K562 (cell line): ENCODE measurements around the gene ANKRD13B. TPM values are rescaled to one million over a fixed set of nuclear protein-coding genes. Genes with fewer than 3 reads are reported as not detected.

ENCODE experiments used
- ATAC-seq: fragments of 200-7000 bp; cut with Tn5 transposase; 3 replicates; pipeline ENCODE4 v1.9.1; 2020; ENCODE audit warnings: moderate library complexity
- BruUV-seq: library from RNA; stranded (reverse); fragments of 400-500 nt; replicated peaks from 2 replicates; lab custom pipeline; 2021; lab: Mats Ljungman, UMichigan
- CTCF ChIA-PET: fragments of 300-600 bp; formaldehyde crosslinking; extraction: SDS; loops from one replicate; lab custom pipeline; 2021; ENCODE audit warnings: low intra/inter-chr PET ratio; lab: Yijun Ruan, JAX
- POLR2A ChIA-PET: fragments of 300-600, 350-650 bp; sonication (Branson Sonifier 250); formaldehyde crosslinking; extraction: SDS; loops from one replicate; lab custom pipeline; 2021; ENCODE audit warnings: antibody characterized with exemption, inconsistent platforms; lab: Yijun Ruan, JAX
- DNase-seq, 4 experiments: peaks; one replicate each; pipeline versions ENCODE4 v3.0.0 to v3.0.0-alpha.2; 2011 to 2018; ENCODE audit warnings: low spot score in 3 of 4, mixed read lengths in 3 of 4; ENCODE audit errors: extremely low read depth in 1 of 4
- FAIRE-seq: peaks from 2 replicates; lab custom pipeline; 2011; peaks lifted over from hg19 to GRCh38; lab: Jason Lieb, UNC
- H2AFZ ChIP-seq: 2 replicates; pipeline ENCODE4 v1.6.0; 2011; ENCODE audit warnings: low read depth, low read length, control low read depth, inconsistent platforms
- H3K27ac ChIP-seq: fragments of 200-600 bp; 3 replicates; pipeline ENCODE4 v1.8.0; 2011; ENCODE audit warnings: low read depth, mild to moderate bottlenecking, control low read depth, inconsistent platforms, low read length, moderate library complexity, mixed read lengths; ENCODE audit errors: extremely low read depth
- H3K27me3 ChIP-seq, 2 experiments: fragments of 300-600 bp in 1 of 2; 2 replicates in 1 of 2; 3 replicates in 1 of 2; pipeline versions ENCODE4 v1.6.0 to v1.8.0; 2011; ENCODE audit warnings: inconsistent platforms in 2 of 2, low read length in 2 of 2, mild to moderate bottlenecking in 1 of 2, mixed read lengths in 1 of 2, moderate library complexity in 1 of 2; ENCODE audit not compliant: control insufficient read depth in 2 of 2, insufficient read depth in 2 of 2
- H3K36me3 ChIP-seq: fragments of 300-600 bp; 3 replicates; pipeline ENCODE4 v1.8.0; 2011; ENCODE audit warnings: mild to moderate bottlenecking, low read length, inconsistent platforms; ENCODE audit not compliant: control insufficient read depth, insufficient read depth
- H3K4me1 ChIP-seq, 2 experiments: fragments of 200-600 bp in 1 of 2; replicated peaks in 1 of 2; 2 replicates in 1 of 2; 3 replicates in 1 of 2; pipeline versions ENCODE4 v1.5.1 to v1.8.0; 2011; ENCODE audit warnings: inconsistent platforms in 2 of 2, low read length in 2 of 2, mild to moderate bottlenecking in 1 of 2, mixed read lengths in 1 of 2, moderate library complexity in 1 of 2; ENCODE audit not compliant: control insufficient read depth in 2 of 2, insufficient read depth in 2 of 2
- H3K4me2 ChIP-seq: 2 replicates; pipeline ENCODE4 v1.6.1; 2011; ENCODE audit warnings: low read length, control low read depth, inconsistent platforms, mixed read lengths; ENCODE audit not compliant: insufficient read depth
- H3K4me3 ChIP-seq: fragments of 200-600 bp; sonication (generic), shearing (Covaris generic); 2 replicates; pipeline ENCODE4 v1.5.1; 2016; ENCODE audit warnings: control low read depth, inconsistent platforms
- H3K79me2 ChIP-seq: fragments of 200-600 bp; 3 replicates; pipeline ENCODE4 v1.8.0; 2011; ENCODE audit warnings: low read length, inconsistent platforms; ENCODE audit not compliant: control insufficient read depth, insufficient read depth
- H3K9ac ChIP-seq, 2 experiments: 2 replicates each; pipeline versions ENCODE4 v1.6.0 to v1.6.1; 2011; ENCODE audit warnings: low read depth in 2 of 2, low read length in 2 of 2, control low read depth in 1 of 2, inconsistent platforms in 1 of 2, mild to moderate bottlenecking in 1 of 2, mixed read lengths in 1 of 2; ENCODE audit not compliant: insufficient read depth in 1 of 2
- H3K9me1 ChIP-seq: one replicate; pipeline ENCODE4 v1.6.0; 2011; ENCODE audit warnings: inconsistent platforms, mild to moderate bottlenecking, low read length, moderate library complexity; ENCODE audit not compliant: control insufficient read depth, insufficient read depth
- H3K9me3 ChIP-seq: replicated peaks from 2 replicates; pipeline ENCODE4 v1.5.1; 2011; ENCODE audit warnings: low read depth, low read length, inconsistent platforms; ENCODE audit not compliant: control insufficient read depth, insufficient read depth
- H4K20me1 ChIP-seq: replicated peaks from 2 replicates; pipeline ENCODE4 v1.6.1; 2011; ENCODE audit warnings: low read length, inconsistent platforms, mixed read lengths; ENCODE audit not compliant: control insufficient read depth, insufficient read depth
- CBFB ChIP-seq: sonication (generic); formaldehyde crosslinking; IDR thresholded peaks from 2 replicates; pipeline ENCODE4 v1.4.0; 2020; ENCODE audit warnings: mild to moderate bottlenecking, missing genetic modification reagents
- CTCF ChIP-seq, 3 experiments: IDR thresholded peaks in 2 of 3; conservative IDR thresholded peaks in 1 of 3; 2 replicates each; pipeline ENCODE4 v1.5.1; 2011 to 2012; ENCODE audit warnings: low read length in 3 of 3, mild to moderate bottlenecking in 3 of 3, control low read depth in 2 of 3, improper control_type of control experiment in 1 of 3, inconsistent platforms in 1 of 3, low read depth in 1 of 3, mixed read lengths in 1 of 3, moderate library complexity in 1 of 3; ENCODE audit not compliant: insufficient read depth in 2 of 3
- HMG20B ChIP-seq: fragments of 250-450 bp; sonication (Bioruptor Pico); IDR thresholded peaks from 2 replicates; pipeline ENCODE4 v1.5.0; 2021; ENCODE audit warnings: mild to moderate bottlenecking
- PML ChIP-seq: IDR thresholded peaks from 2 replicates; pipeline ENCODE4 v1.6.1; 2012; ENCODE audit warnings: low read length, inconsistent platforms
- WGBS: fragments of 100-300 bp; shearing (Covaris generic); methylation state at CpG from one replicate; pipeline ENCODE4 v1.1.6; 2016; ENCODE audit warnings: low coverage, mixed read lengths; ENCODE audit not compliant: insufficient coverage; ENCODE audit errors: missing lambda C conversion rate; 5-methylcytosine and 5-hydroxymethylcytosine counted together
- in situ Hi-C: fragments of 300-500 bp; cut with MboI; formaldehyde crosslinking; loops from 4 replicates; pipeline ENCODE4 v1.15.0; 2018; ENCODE audit warnings: inconsistent platforms, mixed read lengths
- intact Hi-C: fragments of 100-400 bp; cut with micrococcal nuclease; formaldehyde crosslinking; loops from 2 replicates; pipeline ENCODE4 v1.14.2; 2022
- polyA plus RNA-seq, 8 experiments: library from polyadenylated mRNA; depleted of rRNA in 4 of 8; stranded (reverse) in 5 of 8; unstranded in 3 of 8; fragments of >200 nt; fragmentation: Nextera tagmentation in 2 of 8; fragmentation: Illumina TruSeq in 1 of 8; extraction: Ambion mirVana in 2 of 8; extraction: Trizol in 1 of 8; gene quantifications; 2 replicates each; pipeline versions ENCODE4 v1.2.1 to v1.2.3, GENCODE V29; 2011 to 2014; ENCODE audit warnings: inconsistent platforms in 1 of 8, missing spikeins in 1 of 8
- total RNA-seq, 7 experiments: library from RNA; depleted of rRNA in 6 of 7; stranded (reverse); fragments of >200 nt in 6 of 7; fragmentation: Illumina TruSeq in 2 of 7; extraction: Trizol in 2 of 7; gene quantifications; 2 replicates each; pipeline versions ENCODE4 v1.2.1 to v1.2.3, GENCODE V29; 2011 to 2021; ENCODE audit warnings: low replicate concordance in 1 of 7

ANKRD13B gene
- total and polyA plus RNA-seq, 9 of the 15 experiments (the other 6 are each of a cell fraction or from before 2014, with no cell fraction given), result 0.15 to 28.1 (median 4.6) TPM

- TF ChIP-seq PML, result no peak
- TF ChIP-seq, all 486 proteins: peak for 72
Observed at GRCh38 chr17:29593591-29594518, 923 bp downstream of the ANKRD13B start (continued).

GRCh38 chr17:29594519-29595090, 1.7 kb downstream of the ANKRD13B start:
- H3K79me2 ChIP-seq, result peaks cover 6% of the 10 kb centered on the region; the same call in 2 of the 3 replicates
- ChIA-PET CTCF (no interaction called here), POLR2A (interaction anchor here (0.6 to 1.0 kb wide), 2 partner anchors 65 to 633 kb away, joined by 4 read pairs; no protein-coding TSS in a partner anchor)
- H3K4me3 ChIP-seq, result peak overlapping the region; percentile 63; the same call in 1 of the 2 replicates
- BruUV-seq, result no TSS peak
- in situ Hi-C loops, result no loop called here
- no peaks in the 10 kb centered on the region for H3K27me3 ChIP-seq
- no peak for ATAC-seq
- H2AFZ ChIP-seq, result no peak overlapping the region
- H3K9me3 ChIP-seq, result no peaks in the 10 kb centered on the region
- H3K9me1 ChIP-seq, result peaks cover 4% of the 10 kb centered on the region
- no peaks in the 10 kb centered on the region for H3K36me3 ChIP-seq
- WGBS, result 73% methylated on average over 10 of the region's 11 CpGs
- intact Hi-C loops, result loop anchor here (5.0 kb wide), 1 partner anchor 202 kb away; the partner anchor contains the start of gene TAOK1
- no peak overlapping the region for H3K27ac ChIP-seq
- peak overlapping the region; percentile 77 for H3K4me2 ChIP-seq
- peaks cover 12% of the 10 kb centered on the region for H4K20me1 ChIP-seq
- peak overlapping the region in 1 of 2 experiments; percentile 91; a peak in 2 of 4 replicates for H3K9ac ChIP-seq
- H3K4me1 ChIP-seq, result peaks cover 38 to 76% of the 10 kb centered on the region in 2 experiments
- DNase-seq, result no peak
- no peak for FAIRE-seq
- no peak for TF ChIP-seq HMG20B (CRISPR knock-in tag)
- TF ChIP-seq CTCF (IDR thresholded peaks at IDR 0.05 in 2 of 3, conservative IDR thresholded peaks at IDR 0.05 in 1 of 3; ENCODE audit: insufficient read depth in 2 of 3, low read depth in 1 of 3, low read length in 3 of 3), result 0 out of 6 replicates have a peak, but pooled peaks of 1 of the 3 experiments have one; percentile 4
- TF ChIP-seq CBFB (CRISPR knock-in tag), result no peak
